Adipocyte (in vitro differentiated cells): ENCODE results near the gene B3GALT5.

Source experiments
- DNase-seq: peaks from one replicate; pipeline ENCODE4 v3.0.0-alpha.2; 2015; ENCODE audit warnings: low read depth
- H3K27me3 ChIP-seq: replicated peaks from 2 replicates; pipeline ENCODE4 v1.7.0; 2013; ENCODE audit warnings: mild to moderate bottlenecking, low read length, moderate library complexity; ENCODE audit not compliant: control insufficient read depth, insufficient read depth
- H3K36me3 ChIP-seq: 2 replicates; pipeline ENCODE4 v1.7.0; 2013; ENCODE audit warnings: low read length, mild to moderate bottlenecking, moderate library complexity; ENCODE audit not compliant: control insufficient read depth, insufficient read depth, severe bottlenecking
- H3K4me1 ChIP-seq: 2 replicates; pipeline ENCODE4 v1.7.0; 2013; ENCODE audit warnings: mild to moderate bottlenecking, low read length, moderate library complexity; ENCODE audit not compliant: control insufficient read depth, insufficient read depth
- H3K4me3 ChIP-seq: 2 replicates; pipeline ENCODE4 v1.7.0; 2013; ENCODE audit warnings: mild to moderate bottlenecking, low read length, moderate library complexity
- H3K9ac ChIP-seq: 2 replicates; pipeline ENCODE4 v1.7.0; 2013; ENCODE audit warnings: mild to moderate bottlenecking, low read length, moderate library complexity
- H3K9me3 ChIP-seq: 2 replicates; pipeline ENCODE4 v1.7.0; 2013; ENCODE audit warnings: mild to moderate bottlenecking, low read length, moderate library complexity; ENCODE audit not compliant: control insufficient read depth

B3GALT5 gene

GRCh38 chr21:39669976-39670661, 57.4 kb downstream of the B3GALT5 start:
- no peak for DNase-seq

GRCh38 chr21:39670701-39671100, 58.0 kb downstream of the B3GALT5 start:
- H3K4me3 ChIP-seq: no peak overlapping the region
- peaks cover 12% of the 10 kb centered on the region for H3K27me3 ChIP-seq
- H3K4me1 ChIP-seq: no peaks in the 10 kb centered on the region
- no peak for DNase-seq
- H3K9me3 ChIP-seq: no peaks in the 10 kb centered on the region
- H3K9ac ChIP-seq: no peak overlapping the region
- no peaks in the 10 kb centered on the region for H3K36me3 ChIP-seq

More at GRCh38 chr21:39669976-39670661, 57.4 kb downstream of the B3GALT5 start:
- no peaks in the 10 kb centered on the region for H3K9me3 ChIP-seq
- peaks cover 13% of the 10 kb centered on the region for H3K27me3 ChIP-seq
- no peaks in the 10 kb centered on the region for H3K4me1 ChIP-seq
- no peak overlapping the region for H3K4me3 ChIP-seq
- no peak overlapping the region for H3K9ac ChIP-seq
- H3K36me3 ChIP-seq: no peaks in the 10 kb centered on the region

DNA sequence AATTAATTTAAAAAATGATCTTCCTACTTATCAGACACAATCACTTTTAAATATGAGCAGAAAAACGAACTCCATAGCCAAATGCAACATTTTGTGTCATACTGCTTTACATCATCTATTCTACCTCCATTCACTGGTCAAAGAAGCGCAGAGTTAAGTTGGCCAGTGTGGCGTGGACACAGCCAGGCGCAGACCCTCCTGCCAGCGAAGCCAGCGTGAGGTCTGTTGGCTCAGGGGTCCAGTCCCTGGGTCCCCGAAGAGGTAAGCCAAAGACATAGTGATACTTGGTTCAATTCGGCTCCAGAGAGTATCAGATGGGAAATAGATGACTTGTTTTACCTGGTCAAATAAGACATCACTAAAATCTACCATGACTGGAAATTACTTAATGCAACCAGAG, 59.2 kb downstream of the B3GALT5 start:
- H3K9me3 ChIP-seq: no peaks in the 10 kb centered on the region
- peaks cover 12% of the 10 kb centered on the region for H3K27me3 ChIP-seq
- H3K4me1 ChIP-seq: no peaks in the 10 kb centered on the region
- H3K4me3 ChIP-seq: no peak overlapping the region
- H3K9ac ChIP-seq: no peak overlapping the region
- no peak for DNase-seq
- H3K36me3 ChIP-seq: no peaks in the 10 kb centered on the region

GRCh38 chr21:39673163-39673562, 60.4 kb downstream of the B3GALT5 start:
- Histone ChIP-seq H3K4me1 (no peaks in the 10 kb centered on the region), H3K4me3 (no peak overlapping the region), H3K27me3 (peaks cover 12% of the 10 kb centered on the region), H3K36me3 (no peaks in the 10 kb centered on the region), H3K9me3 (no peaks in the 10 kb centered on the region), H3K9ac (no peak overlapping the region)
- no peak for DNase-seq

DNA sequence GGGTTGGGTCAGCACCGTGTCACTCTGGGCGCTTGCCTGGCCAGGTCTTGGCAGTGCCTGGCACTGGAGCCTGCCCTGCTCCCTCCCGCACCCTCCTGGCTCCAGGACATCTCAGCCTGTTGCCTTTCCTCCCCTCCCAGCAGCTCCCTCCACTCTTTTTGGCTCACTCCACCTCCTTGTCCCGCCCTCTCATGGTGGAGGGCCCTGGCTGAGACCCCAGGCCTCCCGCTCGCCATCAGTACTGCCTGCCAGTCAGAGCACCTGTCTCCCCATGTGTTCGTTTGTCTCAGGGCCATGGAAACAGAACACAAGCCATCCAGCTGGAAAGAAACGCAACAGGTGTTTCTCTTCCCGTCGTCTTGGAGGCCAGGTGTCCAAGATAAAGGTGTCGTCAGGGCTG, 61.0 kb downstream of the B3GALT5 start:
- peaks cover 12% of the 10 kb centered on the region for H3K27me3 ChIP-seq
- DNase-seq: no peak
- peaks cover 5% of the 10 kb centered on the region for H3K9me3 ChIP-seq
- H3K4me1 ChIP-seq: no peaks in the 10 kb centered on the region
- H3K4me3 ChIP-seq: no peak overlapping the region
- H3K9ac ChIP-seq: no peak overlapping the region
- H3K36me3 ChIP-seq: no peaks in the 10 kb centered on the region

DNA sequence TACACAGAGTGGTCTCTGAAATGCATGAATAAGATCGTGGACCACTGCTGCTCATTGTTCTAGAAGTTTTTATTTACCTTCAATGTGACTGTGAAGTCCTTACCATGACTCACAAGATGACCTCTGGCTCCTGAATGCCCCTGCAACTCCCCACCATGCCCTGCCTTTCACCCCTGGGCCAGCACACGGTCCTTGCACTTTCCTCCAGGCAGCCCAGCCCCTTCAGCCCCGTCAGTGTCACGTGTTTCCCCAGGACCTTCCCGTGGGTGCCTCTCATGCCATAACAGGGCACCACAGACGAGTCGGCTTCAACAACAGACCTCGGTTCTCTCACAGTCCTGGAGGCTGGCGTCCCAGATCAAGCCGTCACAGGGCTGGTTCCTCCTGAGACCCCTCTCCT, 62.1 kb downstream of the B3GALT5 start:
- H3K9ac ChIP-seq: no peak overlapping the region
- H3K9me3 ChIP-seq: peaks cover 5% of the 10 kb centered on the region
- DNase-seq: no peak
- H3K4me1 ChIP-seq: no peaks in the 10 kb centered on the region
- H3K36me3 ChIP-seq: no peaks in the 10 kb centered on the region
- H3K4me3 ChIP-seq: no peak overlapping the region
- peaks cover 12% of the 10 kb centered on the region for H3K27me3 ChIP-seq

GRCh38 chr21:39675590-39675989, 62.9 kb downstream of the B3GALT5 start:
- Histone ChIP-seq H3K36me3 (no peaks in the 10 kb centered on the region), H3K9me3 (peaks cover 5% of the 10 kb centered on the region), H3K4me3 (no peak overlapping the region), H3K4me1 (no peaks in the 10 kb centered on the region), H3K9ac (no peak overlapping the region), H3K27me3 (peaks cover 12% of the 10 kb centered on the region)
- DNase-seq: no peak

GRCh38 chr21:39675993-39676661, 63.4 kb downstream of the B3GALT5 start:
- Histone ChIP-seq H3K4me1 (no peaks in the 10 kb centered on the region), H3K27me3 (peaks cover 12% of the 10 kb centered on the region), H3K9me3 (peaks cover 5% of the 10 kb centered on the region), H3K36me3 (no peaks in the 10 kb centered on the region), H3K9ac (no peak overlapping the region), H3K4me3 (no peak overlapping the region)
- DNase-seq: peak; percentile 23

DNA sequence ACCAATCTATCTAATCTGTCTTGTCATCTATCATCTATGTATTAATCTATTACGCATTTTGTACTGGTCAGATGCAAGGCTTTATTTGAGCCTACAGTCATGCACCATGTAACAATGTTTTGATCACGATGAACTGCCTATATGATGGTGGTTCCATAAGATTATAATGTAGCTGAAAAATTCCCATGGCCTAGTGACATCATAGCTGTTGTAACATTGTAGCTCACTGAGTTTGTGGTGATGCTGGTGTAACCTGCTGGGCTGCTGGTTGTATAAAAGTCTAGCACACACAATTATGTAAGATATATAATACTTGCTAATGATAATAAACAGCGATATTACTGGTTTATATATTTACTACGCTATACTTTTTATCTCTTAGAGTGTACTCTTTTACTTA, 67.5 kb downstream of the B3GALT5 start:
- H3K4me1 ChIP-seq: peaks cover 10% of the 10 kb centered on the region

DNA sequence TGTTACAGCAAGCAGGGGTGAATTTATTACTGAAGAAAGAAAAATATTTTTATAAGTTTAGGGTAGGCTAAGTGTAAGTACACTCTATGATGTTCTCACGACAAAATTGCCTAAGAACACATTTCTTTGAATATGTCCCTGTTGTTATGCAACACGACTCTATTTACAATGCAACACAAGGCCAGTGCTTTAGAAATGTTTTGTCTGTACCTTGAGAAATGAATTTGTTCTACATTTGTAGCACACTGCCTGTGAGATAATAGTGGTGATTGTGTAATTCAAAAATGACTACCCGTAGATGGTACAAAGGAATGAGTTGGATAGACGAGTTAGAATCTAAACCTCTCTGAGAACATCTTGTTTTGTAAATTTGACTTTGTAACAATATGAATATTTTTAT, 68.5 kb downstream of the B3GALT5 start:
- Histone ChIP-seq H3K27me3 (no peaks in the 10 kb centered on the region), H3K36me3 (no peaks in the 10 kb centered on the region), H3K9ac (no peak overlapping the region), H3K4me3 (no peak overlapping the region), H3K9me3 (peaks cover 5% of the 10 kb centered on the region), H3K4me1 (peaks cover 10% of the 10 kb centered on the region)
- DNase-seq: peak; percentile 78

More for the DNA sequence above, 67.5 kb downstream of the B3GALT5 start:
- Histone ChIP-seq H3K36me3 (no peaks in the 10 kb centered on the region), H3K27me3 (no peaks in the 10 kb centered on the region), H3K4me3 (no peak overlapping the region), H3K9me3 (peaks cover 5% of the 10 kb centered on the region), H3K9ac (no peak overlapping the region)
- no peak for DNase-seq

DNA sequence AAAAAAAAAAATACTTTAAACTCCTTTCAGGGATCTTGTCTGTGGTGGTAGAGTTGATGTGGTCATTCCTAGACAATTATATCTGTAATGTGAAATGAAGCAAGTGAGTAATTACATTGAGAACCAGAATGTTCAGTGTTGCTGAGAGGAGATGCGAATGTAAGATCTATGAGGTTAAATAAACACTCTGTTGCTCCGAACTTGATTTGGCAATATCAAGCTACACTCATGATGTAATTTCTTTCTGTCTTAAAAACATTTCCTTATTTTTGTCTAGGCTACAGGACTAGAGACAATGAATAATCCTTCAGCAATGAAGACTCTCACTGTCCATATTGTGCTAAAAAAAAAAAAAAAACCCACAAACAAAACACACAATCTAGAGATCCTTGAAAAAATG, 69.1 kb downstream of the B3GALT5 start:
- DNase-seq: peak; percentile 89
- Histone ChIP-seq H3K9ac (no peak overlapping the region), H3K27me3 (no peaks in the 10 kb centered on the region), H3K36me3 (no peaks in the 10 kb centered on the region), H3K9me3 (peaks cover 5% of the 10 kb centered on the region), H3K4me3 (no peak overlapping the region), H3K4me1 (peaks cover 10% of the 10 kb centered on the region)
